Activated CD4-positive, alpha-beta T cell treated with anti-CD3 and anti-CD28 coated beads, Interleukin-2, amount 50 U/mL, for 48 hours (primary cell): ENCODE data around the gene OR2A42.
"Not testable (repeated sequence)": the region's sequence is repeated elsewhere in the genome, so short reads cannot be mapped to it uniquely, and the experiment has no call there.

Source experiments
- DNase-seq, 2 experiments: peaks; one replicate each; pipeline ENCODE4 v3.0.0-alpha.2; 2020

OR2A42 gene

GRCh38 chr7:144239365-144239764 lies at the start of gene OR2A42:
Gene OR2A42 (minus strand): TSS chr7:144239605. CDS start chr7:144232843, 6,762 bp downstream.
- DNase-seq = not testable (repeated sequence)

- DNase-seq = not testable (repeated sequence)
These were observed 47.9 kb upstream of the OR2A42 start for GRCh38 chr7:144287171-144287784.

GRCh38 chr7:144283716-144284115 lies 44.3 kb upstream of the OR2A42 start:
- not testable (repeated sequence) for DNase-seq

- DNase-seq = not testable (repeated sequence)
These were observed 43.1 kb upstream of the OR2A42 start for GRCh38 chr7:144282490-144282889.

GRCh38 chr7:144281981-144282380 lies 42.6 kb upstream of the OR2A42 start:
- not testable (repeated sequence) for DNase-seq

GRCh38 chr7:144280010-144280409 lies 40.6 kb upstream of the OR2A42 start:
- DNase-seq = not testable (repeated sequence)

GRCh38 chr7:144275281-144275680 lies 35.9 kb upstream of the OR2A42 start:
- not testable (repeated sequence) for DNase-seq

- not testable (repeated sequence) for DNase-seq
These were observed 29.8 kb upstream of the OR2A42 start, which contains the start of gene CTAGE8 for GRCh38 chr7:144269188-144269587. Gene CTAGE8 (minus strand): TSS chr7:144269288. CDS start chr7:144269250, 38 bp downstream.

GRCh38 chr7:144264692-144265091 lies 25.3 kb upstream of the OR2A42 start, which contains the start of gene OR2A7:
Gene OR2A7 (minus strand): TSS chr7:144264792. CDS start chr7:144259628, 5,164 bp downstream.
- DNase-seq = not testable (repeated sequence)

- DNase-seq = not testable (repeated sequence)
These were observed 22.7 kb upstream of the OR2A42 start for GRCh38 chr7:144262128-144262527.

GRCh38 chr7:144259067-144259466 lies 19.7 kb upstream of the OR2A42 start:
- DNase-seq = not testable (repeated sequence)

GRCh38 chr7:144256112-144256511 lies 16.7 kb upstream of the OR2A42 start:
- no peak for DNase-seq

- no peak for DNase-seq
These were observed 16.1 kb upstream of the OR2A42 start for GRCh38 chr7:144255471-144255897.

GRCh38 chr7:144252307-144252706 lies 12.9 kb upstream of the OR2A42 start:
- DNase-seq = not testable (repeated sequence)

- DNase-seq = not testable (repeated sequence)
These were observed 8.4 kb upstream of the OR2A42 start for GRCh38 chr7:144247674-144248330.

- not testable (repeated sequence) for DNase-seq
These were observed 7.6 kb upstream of the OR2A42 start for GRCh38 chr7:144246967-144247366.

GRCh38 chr7:144245372-144245771 lies 6.0 kb upstream of the OR2A42 start:
- DNase-seq = not testable (repeated sequence)

GRCh38 chr7:144238530-144239082 lies 799 bp downstream of the OR2A42 start:
- not testable (repeated sequence) for DNase-seq

- not testable (repeated sequence) for DNase-seq
These were observed 6.4 kb downstream of the OR2A42 start for GRCh38 chr7:144233039-144233438.

- not testable (repeated sequence) for DNase-seq
These were observed 8.4 kb downstream of the OR2A42 start for GRCh38 chr7:144231027-144231426.

- not testable (repeated sequence) for DNase-seq
These were observed 10.6 kb downstream of the OR2A42 start for GRCh38 chr7:144228810-144229209.

GRCh38 chr7:144226866-144227265 lies 12.5 kb downstream of the OR2A42 start:
- not testable (repeated sequence) for DNase-seq

- not testable (repeated sequence) for DNase-seq
These were observed 15.7 kb downstream of the OR2A42 start for GRCh38 chr7:144223675-144224074.

GRCh38 chr7:144220531-144220930 lies 18.9 kb downstream of the OR2A42 start:
- not testable (repeated sequence) for DNase-seq
